H1 (cell line): ENCODE results near the gene P2RY14. TPM values are rescaled to one million over a fixed set of nuclear protein-coding genes. Genes with fewer than 3 reads are reported as not detected.

Experiments
- CTCF ChIA-PET: fragments of 300-600 bp; sonication (Branson Sonifier 250); formaldehyde crosslinking; loops from one replicate; lab custom pipeline; 2021; ENCODE audit not compliant: partially characterized antibody; lab: Charles Lee
- POLR2A ChIA-PET: fragments of 300-600 bp; sonication (Branson Sonifier 250); formaldehyde crosslinking; loops from one replicate; lab custom pipeline; 2021; ENCODE audit warnings: inconsistent platforms; ENCODE audit not compliant: partially characterized antibody; lab: Charles Lee
- DNase-seq, 2 experiments: peaks; one replicate each; pipeline versions ENCODE4 v3.0.0 to v3.0.0-alpha.2; 2010 to 2022; ENCODE audit warnings: low spot score in 2 of 2, low read depth in 1 of 2, mixed read lengths in 1 of 2
- FAIRE-seq: peaks from 2 replicates; lab custom pipeline; 2011; peaks lifted over from hg19 to GRCh38; lab: Jason Lieb, UNC
- H2AFZ ChIP-seq: 2 replicates; pipeline ENCODE4 v1.8.1; 2012; ENCODE audit warnings: low read length, inconsistent platforms
- H2AK5ac ChIP-seq: 2 replicates; pipeline ENCODE4 v1.6.1; 2013; ENCODE audit warnings: low read depth, low read length
- H2BK120ac ChIP-seq: replicated peaks from 2 replicates; pipeline ENCODE3; 2013; ENCODE audit warnings: low read depth, low read length, inconsistent platforms
- H2BK12ac ChIP-seq: 2 replicates; pipeline ENCODE4 v1.6.1; 2013; ENCODE audit warnings: low read depth, low read length
- H2BK15ac ChIP-seq: 2 replicates; pipeline ENCODE4 v1.6.1; 2013; ENCODE audit warnings: low read length
- H2BK20ac ChIP-seq: 2 replicates; pipeline ENCODE4 v1.6.1; 2013; ENCODE audit warnings: low read length
- H2BK5ac ChIP-seq: 2 replicates; pipeline ENCODE4 v1.6.1; 2013; ENCODE audit warnings: low read depth, low read length
- H3K14ac ChIP-seq: 2 replicates; pipeline ENCODE4 v1.6.1; 2013; ENCODE audit warnings: inconsistent platforms; ENCODE audit not compliant: insufficient read length
- H3K18ac ChIP-seq: 2 replicates; pipeline ENCODE4 v1.6.1; 2013; ENCODE audit warnings: low read length; ENCODE audit errors: extremely low read depth
- H3K23ac ChIP-seq: 2 replicates; pipeline ENCODE4 v1.6.1; 2013; ENCODE audit warnings: inconsistent platforms; ENCODE audit not compliant: insufficient read length
- H3K23me2 ChIP-seq: 2 replicates; pipeline ENCODE4 v1.6.1; 2013; ENCODE audit warnings: low read depth, low read length
- H3K27ac ChIP-seq: 2 replicates; pipeline ENCODE4 v1.6.1; 2011; ENCODE audit warnings: low read depth, low read length, inconsistent platforms
- H3K27me3 ChIP-seq, 4 experiments: replicated peaks in 1 of 4; 1 replicate in 1 of 4; 2 replicates in 3 of 4; pipeline versions ENCODE4 v1.6.1 to v1.8.1; 2011 to 2013; ENCODE audit warnings: low read length in 3 of 4, mild to moderate bottlenecking in 3 of 4, inconsistent platforms in 2 of 4, mixed read lengths in 2 of 4, moderate library complexity in 1 of 4; ENCODE audit not compliant: control insufficient read depth in 3 of 4, insufficient read depth in 3 of 4; ENCODE audit errors: extremely low read depth in 1 of 4
- H3K36me3 ChIP-seq, 4 experiments: 2 replicates each; pipeline versions ENCODE4 v1.6.1 to v1.8.1; 2011 to 2013; ENCODE audit warnings: mild to moderate bottlenecking in 4 of 4, low read length in 3 of 4, moderate library complexity in 2 of 4, control low read depth in 1 of 4, inconsistent platforms in 1 of 4; ENCODE audit not compliant: insufficient read depth in 4 of 4, control insufficient read depth in 2 of 4
- H3K4ac ChIP-seq: replicated peaks from 2 replicates; pipeline ENCODE3; 2013; ENCODE audit warnings: low read length, low read depth, mixed read lengths, inconsistent platforms; ENCODE audit not compliant: insufficient read length
- H3K4me1 ChIP-seq, 4 experiments: replicated peaks in 1 of 4; 1 replicate in 1 of 4; 2 replicates in 3 of 4; pipeline versions ENCODE4 v1.6.1 to v1.8.1; 2011 to 2013; ENCODE audit warnings: low read length in 3 of 4, inconsistent platforms in 2 of 4, mixed read lengths in 1 of 4; ENCODE audit not compliant: insufficient read depth in 4 of 4, control insufficient read depth in 3 of 4
- H3K4me2 ChIP-seq, 2 experiments: 2 replicates each; pipeline versions ENCODE4 v1.6.1 to v1.8.1; 2011 to 2013; ENCODE audit warnings: low read depth in 2 of 2, low read length in 2 of 2, control low read depth in 1 of 2, inconsistent platforms in 1 of 2, mild to moderate bottlenecking in 1 of 2; ENCODE audit not compliant: insufficient read depth in 1 of 2
- H3K4me3 ChIP-seq, 4 experiments: fragments of 200-600, 300-600 bp in 1 of 4; sonication (generic), shearing (Covaris generic), sonication (Bioruptor Twin) in 1 of 4; 2 replicates each; pipeline versions ENCODE4 v1.5.1 to v1.8.1; 2011 to 2016; ENCODE audit warnings: low read length in 4 of 4, low read depth in 3 of 4, control low read depth in 2 of 4, inconsistent platforms in 2 of 4, mild to moderate bottlenecking in 2 of 4, mixed read lengths in 1 of 4, moderate library complexity in 1 of 4; ENCODE audit not compliant: insufficient read depth in 2 of 4; ENCODE audit errors: extremely low read depth in 1 of 4
- H3K56ac ChIP-seq: replicated peaks from 2 replicates; pipeline ENCODE3; 2013; ENCODE audit warnings: low read depth, mild to moderate bottlenecking, mixed read lengths, low read length, inconsistent platforms; ENCODE audit not compliant: insufficient read length
- H3K79me1 ChIP-seq: 2 replicates; pipeline ENCODE4 v1.6.1; 2013; ENCODE audit warnings: low read depth, low read length, control low read depth
- H3K79me2 ChIP-seq, 2 experiments: 2 replicates each; pipeline versions ENCODE4 v1.6.1 to v1.8.1; 2012 to 2013; ENCODE audit warnings: low read length in 2 of 2, mild to moderate bottlenecking in 2 of 2, inconsistent platforms in 1 of 2; ENCODE audit not compliant: insufficient read depth in 2 of 2, control insufficient read depth in 1 of 2
- H3K9ac ChIP-seq, 4 experiments: replicated peaks in 1 of 4; 1 replicate in 1 of 4; 2 replicates in 3 of 4; pipeline versions ENCODE4 v1.6.1 to v1.8.1; 2011 to 2013; ENCODE audit warnings: low read depth in 3 of 4, low read length in 3 of 4, control low read depth in 2 of 4, mild to moderate bottlenecking in 2 of 4, moderate library complexity in 2 of 4, inconsistent platforms in 1 of 4; ENCODE audit errors: extremely low read depth in 1 of 4
- H3K9me3 ChIP-seq, 2 experiments: 2 replicates each; pipeline versions ENCODE4 v1.6.1 to v1.8.1; 2012 to 2013; ENCODE audit warnings: mild to moderate bottlenecking in 2 of 2, moderate library complexity in 2 of 2, control low read depth in 1 of 2, inconsistent platforms in 1 of 2, low read depth in 1 of 2, low read length in 1 of 2, mixed read lengths in 1 of 2; ENCODE audit not compliant: insufficient read depth in 2 of 2
- H4K20me1 ChIP-seq, 2 experiments: replicated peaks in 1 of 2; 2 replicates each; pipeline versions ENCODE3 to v1.8.1; 2011 to 2013; ENCODE audit warnings: inconsistent platforms in 2 of 2, low read length in 2 of 2, mild to moderate bottlenecking in 1 of 2; ENCODE audit not compliant: insufficient read depth in 2 of 2, control insufficient read depth in 1 of 2
- H4K5ac ChIP-seq: 2 replicates; pipeline ENCODE4 v1.6.1; 2013; ENCODE audit warnings: low read length, low read depth, mixed read lengths, inconsistent platforms; ENCODE audit not compliant: insufficient read length
- H4K8ac ChIP-seq: 2 replicates; pipeline ENCODE4 v1.8.0; 2013; ENCODE audit warnings: mild to moderate bottlenecking, moderate library complexity, low read length, inconsistent platforms; ENCODE audit not compliant: insufficient read depth; ENCODE audit errors: extremely low read depth
- H4K91ac ChIP-seq: replicated peaks from 2 replicates; pipeline ENCODE3; 2013; ENCODE audit warnings: low read length, mixed read lengths, inconsistent platforms; ENCODE audit not compliant: insufficient read length
- CEBPB ChIP-seq: IDR thresholded peaks from 2 replicates; pipeline ENCODE4 v1.6.1; 2012; ENCODE audit warnings: low read depth, low read length
- CHD1 ChIP-seq: IDR thresholded peaks from 2 replicates; pipeline ENCODE4 v1.6.1; 2012; ENCODE audit warnings: low read depth, low read length, improper control_type of control experiment
- CTCF ChIP-seq, 3 experiments: IDR thresholded peaks; 1 replicate in 2 of 3; 2 replicates in 1 of 3; pipeline versions ENCODE4 v1.5.1 to v1.6.1; 2011; ENCODE audit warnings: low read length in 3 of 3, mild to moderate bottlenecking in 3 of 3, inconsistent platforms in 2 of 3, low read depth in 1 of 3, moderate library complexity in 1 of 3; ENCODE audit not compliant: insufficient read depth in 1 of 3; ENCODE audit errors: control extremely low read depth in 1 of 3
- RAD21 ChIP-seq, 2 experiments: IDR thresholded peaks in 1 of 2; conservative IDR thresholded peaks in 1 of 2; 2 replicates each; pipeline ENCODE4 v1.6.1; 2011; ENCODE audit warnings: low read depth in 2 of 2, low read length in 2 of 2, improper control_type of control experiment in 1 of 2, inconsistent platforms in 1 of 2, mild to moderate bottlenecking in 1 of 2, moderate library complexity in 1 of 2
- WGBS, 2 experiments: shearing (Covaris generic) in 1 of 2; methylation state at CpG; one replicate each; pipeline versions ENCODE4 v1.1.6 to v1.1.7; 2013 to 2015; ENCODE audit warnings: low lambda C conversion rate in 2 of 2, mixed read lengths in 2 of 2, inconsistent platforms in 1 of 2, low coverage in 1 of 2, missing lambda C conversion rate in 1 of 2; ENCODE audit not compliant: insufficient replicate concordance in 2 of 2, insufficient coverage in 1 of 2, insufficient read length in 1 of 2; ENCODE audit errors: extremely low coverage in 1 of 2, missing lambda C conversion rate in 1 of 2; 5-methylcytosine and 5-hydroxymethylcytosine counted together
- polyA plus RNA-seq, 7 experiments: library from polyadenylated mRNA; depleted of rRNA in 3 of 7; stranded (reverse) in 5 of 7; unstranded in 2 of 7; fragments of >200 nt in 5 of 7; fragments of 200-250 nt in 2 of 7; gene quantifications; 1 replicate in 5 of 7; 2 replicates in 1 of 7; 4 replicates in 1 of 7; pipeline versions ENCODE4 v1.2.1 to v1.2.3, GENCODE V29; 2011 to 2013; ENCODE audit warnings: missing spikeins in 2 of 7, mixed read lengths in 2 of 7
- total RNA-seq: library from RNA; stranded (reverse); fragmentation: NEBNext Ultra II Directional; extraction: Animal tissue kit (Norgen Biotek cat#: 25700); gene quantifications from 2 replicates; pipeline ENCODE4 v1.2.1, GENCODE V29; 2021

P2RY14 gene
- total and polyA plus RNA-seq, 2 of the 8 experiments (the other 6 are each of a cell fraction or from before 2014, with no cell fraction given): not detected

- no peak overlapping the region for H3K18ac ChIP-seq
- 61% methylated on average over 9 of the region's 9 CpGs; no CpG with 5 or more reads in 1 of the 2 experiments for WGBS, 2 experiments
- CTCF ChIA-PET: interaction anchor here (0.7 to 8.6 kb wide), 46 partner anchors 8 to 691 kb away, joined by 3 to 155 read pairs (median 5); partner anchors contain the start of gene P2RY14
- H2AFZ ChIP-seq: no peak overlapping the region
- no peaks in the 10 kb centered on the region for H3K27me3 ChIP-seq
- no peak overlapping the region for H2BK15ac ChIP-seq
- H4K5ac ChIP-seq: no peak overlapping the region
- no peaks in the 10 kb centered on the region for H3K79me1 ChIP-seq
- no peaks in the 10 kb centered on the region for H3K79me2 ChIP-seq
- no peak overlapping the region for H2BK5ac ChIP-seq
- no peak overlapping the region for H3K9ac ChIP-seq
- POLR2A ChIA-PET: no interaction called here
- no peak overlapping the region for H2BK20ac ChIP-seq
- H3K23me2 ChIP-seq: no peaks in the 10 kb centered on the region
- no peak overlapping the region for H4K91ac ChIP-seq
- no peaks in the 10 kb centered on the region for H3K9me3 ChIP-seq
- H3K56ac ChIP-seq: no peak overlapping the region
- DNase-seq (peak; percentile 33 to 84), FAIRE-seq (peak; percentile 98)
- no peak overlapping the region for H3K4ac ChIP-seq
- no peak overlapping the region for H3K4me2 ChIP-seq
- TF ChIP-seq CEBPB (0 out of 2 replicates have a peak, but pooled peaks have one; percentile 21), RAD21 (IDR thresholded peaks at IDR 0.05 in 1 of 2, conservative IDR thresholded peaks at IDR 0.05 in 1 of 2; ENCODE audit: low read depth in 2 of 2, low read length in 2 of 2) (peak; percentile 96 to 99), CHD1 (no peak), CTCF (IDR thresholded peaks at IDR 0.05; ENCODE audit: control extremely low read depth in 1 of 3, insufficient read depth in 1 of 3, low read depth in 1 of 3, low read length in 3 of 3) (peak; percentile 79 to 89 (median 85))
- H4K8ac ChIP-seq: no peak overlapping the region
- peaks cover 0 to 19% (median 9%) of the 10 kb centered on the region in 4 experiments; a peak in 4 of 7 replicates for H3K4me1 ChIP-seq
- H3K4me3 ChIP-seq: no peak overlapping the region
- no peak overlapping the region for H2BK120ac ChIP-seq
- H3K36me3 ChIP-seq: no peaks in the 10 kb centered on the region
- H3K23ac ChIP-seq: no peak overlapping the region
- H4K20me1 ChIP-seq: no peaks in the 10 kb centered on the region
- H3K14ac ChIP-seq: no peak overlapping the region
- H3K27ac ChIP-seq: no peak overlapping the region
- no peak overlapping the region for H2AK5ac ChIP-seq
- H2BK12ac ChIP-seq: no peak overlapping the region
Observed at GRCh38 chr3:151227807-151228665, 50.3 kb downstream of the P2RY14 start.
